Gastrocnemius medialis (tissue), 4 donors: ENCODE results near the gene GIMAP8. TPM values are rescaled to one million over a fixed set of nuclear protein-coding genes. Genes with fewer than 3 reads are reported as not detected.

Source experiments
- ATAC-seq, 2 donors: fragments of 150-250 bp; one replicate each; pipeline ENCODE4 v1.9.1; 2016
- DNase-seq, 2 donors: peaks; one replicate each; pipeline ENCODE4 v3.0.0-alpha.2; 2019
- H3K27ac ChIP-seq, 4 donors: fragments of 200-600 bp; sonication (generic); 1 replicate in 1 of 4; 2 replicates in 3 of 4; pipeline ENCODE4 v1.5.1; 2016 to 2018; ENCODE audit warnings: mild to moderate bottlenecking in 2 of 4, moderate library complexity in 1 of 4
- H3K27me3 ChIP-seq, 3 donors: fragments of 200-600 bp; sonication (generic) in 2 of 3; 1 replicate in 1 of 3; 2 replicates in 2 of 3; pipeline versions ENCODE4 v1.5.1 to v1.6.0; 2016 to 2019; ENCODE audit warnings: mild to moderate bottlenecking in 1 of 3, moderate library complexity in 1 of 3
- H3K36me3 ChIP-seq, 2 donors: fragments of 200-600 bp; sonication (generic) in 1 of 2; one replicate each; pipeline ENCODE4 v1.5.1; 2017 to 2018
- H3K4me1 ChIP-seq, 2 donors: fragments of 200-600 bp; sonication (generic) in 1 of 2; one replicate each; pipeline ENCODE4 v1.5.1; 2016 to 2017; ENCODE audit warnings: mild to moderate bottlenecking in 2 of 2
- H3K4me3 ChIP-seq, 4 donors: fragments of 200-600 bp; sonication (generic) in 3 of 4; 1 replicate in 1 of 4; 2 replicates in 3 of 4; pipeline ENCODE4 v1.5.1; 2016 to 2019; ENCODE audit warnings: mild to moderate bottlenecking in 2 of 4
- H3K9me3 ChIP-seq, 3 donors: fragments of 200-600 bp; sonication (generic) in 2 of 3; 1 replicate in 1 of 3; 2 replicates in 2 of 3; pipeline ENCODE4 v1.5.1; 2016 to 2019
- CTCF ChIP-seq, 5 experiments: fragments of 450-650 bp in 3 of 5; fragments of 200-600 bp in 2 of 5; sonication (generic) in 2 of 5; IDR thresholded peaks in 4 of 5; conservative IDR thresholded peaks in 1 of 5; 1 replicate in 4 of 5; 2 replicates in 1 of 5; pipeline ENCODE4 v1.5.1; 2016 to 2019; ENCODE audit warnings: antibody characterized with exemption in 5 of 5, mild to moderate bottlenecking in 3 of 5, moderate library complexity in 3 of 5
- POLR2A ChIP-seq, 2 donors: fragments of 450-650 bp; IDR thresholded peaks; one replicate each; pipeline ENCODE4 v1.6.1; 2017; ENCODE audit warnings: antibody characterized with exemption in 2 of 2, mild to moderate bottlenecking in 2 of 2, moderate library complexity in 2 of 2
- in situ Hi-C, 4 donors: fragments of 200-750 bp; cut with MboI; loops; one replicate each; pipeline versions ENCODE4 v1.15.0 to v1.8.0; 2017; ENCODE audit warnings: low sequenced_read_pairs in 4 of 4
- intact Hi-C: fragments of 100-400 bp; cut with DNase I; formaldehyde crosslinking; loops from one replicate; pipeline ENCODE4 v1.15.1; 2023; ENCODE audit warnings: low total_unique reads
- total RNA-seq, 4 donors: library from RNA; depleted of rRNA; stranded (reverse); fragments of >200 nt; gene quantifications; one replicate each; pipeline versions ENCODE4 v1.1.0 to v1.2.3, GENCODE V29; 2016

The GIMAP8 gene
- total RNA-seq, 4 donors from 2014 or later = 5.4 to 10.4 (median 7.1) TPM

- no peaks in the 10 kb centered on the region for H3K9me3 ChIP-seq
- no peak for DNase-seq
- no peak for TF ChIP-seq CTCF (IDR thresholded peaks at IDR 0.05 in 4 of 5, conservative IDR thresholded peaks at IDR 0.05 in 1 of 5)
- no peak for TF ChIP-seq POLR2A (IDR thresholded peaks at IDR 0.05)
- H3K27me3 ChIP-seq = no peaks in the 10 kb centered on the region
- no peak overlapping the region for H3K4me3 ChIP-seq
- H3K27ac ChIP-seq = no peak overlapping the region
- H3K4me1 ChIP-seq = no peaks in the 10 kb centered on the region
- intact Hi-C loops = no loop called here
- no peak for ATAC-seq
- in situ Hi-C loops = no loop called here
- no peaks in the 10 kb centered on the region for H3K36me3 ChIP-seq
Observed at GRCh38 chr7:150435047-150435389, 15.4 kb upstream of the GIMAP8 start.

- no peaks in the 10 kb centered on the region for H3K4me1 ChIP-seq
- DNase-seq (peak in 1 of 2 donors; percentile 25), ATAC-seq (no peak)
- no peaks in the 10 kb centered on the region for H3K36me3 ChIP-seq
- H3K27ac ChIP-seq = no peak overlapping the region
- no peak overlapping the region for H3K4me3 ChIP-seq
- in situ Hi-C loops (no loop called here), intact Hi-C loops (no loop called here)
- H3K9me3 ChIP-seq = no peaks in the 10 kb centered on the region
- no peaks in the 10 kb centered on the region for H3K27me3 ChIP-seq
- TF ChIP-seq CTCF (IDR thresholded peaks at IDR 0.05 in 4 of 5, conservative IDR thresholded peaks at IDR 0.05 in 1 of 5) (no peak), POLR2A (IDR thresholded peaks at IDR 0.05) (no peak)
Observed at GRCh38 chr7:150435390-150436073, 14.9 kb upstream of the GIMAP8 start.

- ATAC-seq (no peak), DNase-seq (no peak)
- intact Hi-C loops = no loop called here
- H3K4me3 ChIP-seq = no peak overlapping the region
- H3K36me3 ChIP-seq = no peaks in the 10 kb centered on the region
- no peaks in the 10 kb centered on the region for H3K4me1 ChIP-seq
- no peaks in the 10 kb centered on the region for H3K9me3 ChIP-seq
- in situ Hi-C loops = loop anchor here in 2 of 4 donors (10.0 kb wide), 1 partner anchor 315 kb away; no protein-coding TSS in a partner anchor
- H3K27me3 ChIP-seq = no peaks in the 10 kb centered on the region
- no peak overlapping the region for H3K27ac ChIP-seq
- no peak for TF ChIP-seq CTCF (IDR thresholded peaks at IDR 0.05 in 4 of 5, conservative IDR thresholded peaks at IDR 0.05 in 1 of 5)
Observed at GRCh38 chr7:150439967-150440366, 10.5 kb upstream of the GIMAP8 start.

GRCh38 chr7:150441524-150441923 is 8.9 kb upstream of the GIMAP8 start:
- no peak for DNase-seq
- TF ChIP-seq CTCF (IDR thresholded peaks at IDR 0.05 in 4 of 5, conservative IDR thresholded peaks at IDR 0.05 in 1 of 5) (no peak), POLR2A (IDR thresholded peaks at IDR 0.05) (no peak)
- no peaks in the 10 kb centered on the region for H3K27me3 ChIP-seq
- intact Hi-C loops = no loop called here
- no peak overlapping the region for H3K27ac ChIP-seq
- in situ Hi-C loops = loop anchor here in 2 of 4 donors (10.0 kb wide), 1 partner anchor 313 kb away; no protein-coding TSS in a partner anchor
- H3K36me3 ChIP-seq = no peaks in the 10 kb centered on the region
- H3K4me3 ChIP-seq = no peak overlapping the region
- ATAC-seq = no peak
- H3K9me3 ChIP-seq = no peaks in the 10 kb centered on the region
- no peaks in the 10 kb centered on the region for H3K4me1 ChIP-seq

GRCh38 chr7:150442811-150443210 is 7.6 kb upstream of the GIMAP8 start:
- intact Hi-C loops = no loop called here
- in situ Hi-C loops = loop anchor here in 2 of 4 donors (10.0 kb wide), 1 partner anchor 312 kb away; no protein-coding TSS in a partner anchor
- Histone ChIP-seq H3K4me3 (no peak overlapping the region), H3K27ac (no peak overlapping the region), H3K36me3 (no peaks in the 10 kb centered on the region), H3K4me1 (no peaks in the 10 kb centered on the region), H3K27me3 (no peaks in the 10 kb centered on the region), H3K9me3 (no peaks in the 10 kb centered on the region)
- TF ChIP-seq CTCF (IDR thresholded peaks at IDR 0.05 in 4 of 5, conservative IDR thresholded peaks at IDR 0.05 in 1 of 5) (no peak), POLR2A (IDR thresholded peaks at IDR 0.05) (no peak)
- no peak for ATAC-seq
- DNase-seq = no peak
